C4-2B (cell line): Measurements from ENCODE around the gene KLHDC10.
"Not testable (repeated sequence)": the region's sequence is repeated elsewhere in the genome, so short reads cannot be mapped to it uniquely, and the experiment has no call there.

Experiments
- CTCF ChIP-seq: fragments of 450-650 bp; conservative IDR thresholded peaks from 2 replicates; pipeline ENCODE4 v1.5.1; 2017; ENCODE audit warnings: mild to moderate bottlenecking
- ZFX ChIP-seq: fragments of 450-650 bp; IDR thresholded peaks from 2 replicates; pipeline ENCODE4 v1.6.1; 2017

GRCh38 chr7:130083497-130083896 is 13.2 kb downstream of the KLHDC10 start:
- not testable (repeated sequence) for TF ChIP-seq CTCF, ZFX
